ENCODE results near the gene CADPS2.

Gene CADPS2

DNA sequence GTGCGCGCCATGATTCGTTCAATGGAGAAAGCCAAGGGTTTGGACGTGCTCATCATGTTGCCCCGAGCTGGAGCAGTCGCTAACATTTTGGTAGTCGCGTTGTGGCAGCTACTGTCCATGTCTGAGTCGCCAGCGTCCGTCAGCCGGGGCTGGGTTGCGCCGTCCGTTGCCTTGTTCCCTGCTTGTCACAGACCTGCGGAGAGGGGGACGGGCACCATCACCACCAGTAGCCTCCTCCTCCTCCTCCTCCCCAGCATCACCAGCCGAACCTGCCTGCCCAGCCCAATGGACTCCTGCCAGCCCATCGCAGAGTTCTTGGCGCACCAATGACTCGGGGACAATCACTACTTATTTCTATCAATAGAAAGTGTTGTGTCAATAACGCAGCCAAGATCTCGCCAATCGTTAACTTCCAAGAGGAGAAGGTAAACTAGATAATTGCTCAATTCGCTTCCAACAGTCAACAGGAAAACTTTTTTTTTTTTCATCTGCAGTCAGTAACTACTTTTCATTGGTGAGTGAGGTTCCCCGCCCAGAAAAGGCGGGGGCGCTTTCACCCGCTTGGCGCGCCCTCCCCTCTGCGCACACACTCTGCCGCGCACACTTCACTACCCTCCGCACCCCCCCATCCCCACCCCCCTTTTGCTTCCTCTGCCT is 581.8 kb downstream of the CADPS2 start, which contains the start of gene FEZF1:
FEZF1 (minus strand) TSS at position 432 of the 657 bp plus-strand sequence; CDS start at position 119, 313 bp downstream.
- H3K9me3 ChIP-seq (ENCODE audit: control insufficient read depth, insufficient read depth, low read length): no peaks in the 10 kb centered on the region
- H3K27me3 ChIP-seq (ENCODE audit: control insufficient read depth, insufficient read depth, low read length): peaks cover 57% of the 10 kb centered on the region
- no CpG with 5 or more reads among the region's 35 CpGs for WGBS (ENCODE audit: insufficient coverage, insufficient read length)
- H3K4me3 ChIP-seq (ENCODE audit: low read length): peak within 1 kb of the TSS; percentile 36; the same call in 1 of the 2 replicates
- DNase-seq (ENCODE audit: low read depth, low spot score): no peak
- H3K4me1 ChIP-seq (ENCODE audit: control insufficient read depth, insufficient read depth, low read length): peaks cover 6% of the 10 kb centered on the region; the same call in 1 of the 2 replicates
- no peak within 1 kb of the TSS for H3K27ac ChIP-seq (ENCODE audit: low read length)
- no peaks in the 10 kb centered on the region for H3K36me3 ChIP-seq (ENCODE audit: control insufficient read depth, insufficient read depth, low read length)

DNA sequence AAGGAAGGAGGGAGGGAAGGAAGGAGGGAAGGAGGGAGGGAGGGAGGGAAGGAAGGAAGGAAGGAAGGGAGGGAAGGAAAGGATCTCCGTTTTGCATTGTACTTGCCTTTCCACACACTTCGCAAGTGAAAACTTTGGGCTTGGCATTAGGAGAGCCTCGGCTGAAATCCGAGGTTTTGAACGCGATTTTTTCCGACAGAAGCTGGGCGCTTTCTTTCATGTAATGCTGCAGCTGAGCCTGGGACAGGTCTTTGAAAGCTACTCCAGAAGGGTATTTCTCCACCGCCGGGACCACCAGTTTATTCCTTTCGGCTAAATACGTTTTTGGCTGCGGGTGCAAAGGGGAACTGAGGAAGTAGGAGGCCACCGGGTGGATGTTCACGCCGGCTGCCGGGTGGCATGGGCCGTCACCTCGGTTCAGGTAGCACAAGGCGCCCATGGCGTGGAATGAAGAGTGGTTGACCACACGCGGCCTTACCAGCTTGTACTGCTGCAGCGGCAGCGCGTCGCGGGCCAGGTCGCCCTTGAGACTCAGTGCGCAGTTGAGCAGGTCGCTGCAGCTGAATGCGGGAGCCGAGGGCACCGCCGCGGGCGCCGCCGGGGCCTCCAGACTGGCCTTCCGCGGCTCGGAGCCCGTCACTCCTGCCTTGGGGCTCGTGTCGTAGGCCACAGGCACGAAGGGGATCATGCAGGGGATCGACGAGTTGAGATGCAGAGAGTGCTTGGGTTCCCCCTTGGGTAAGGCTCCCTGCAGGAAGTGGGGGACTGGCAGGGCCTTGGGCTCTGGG is 582.5 kb downstream of the CADPS2 start:
- Histone ChIP-seq H3K27ac (ENCODE audit: low read length) (no peak overlapping the region), H3K36me3 (ENCODE audit: control insufficient read depth, insufficient read depth, low read length) (no peaks in the 10 kb centered on the region), H3K4me3 (ENCODE audit: low read length) (peak overlapping the region; percentile 36; the same call in 1 of the 2 replicates), H3K27me3 (ENCODE audit: control insufficient read depth, insufficient read depth, low read length) (peaks cover 60% of the 10 kb centered on the region), H3K9me3 (ENCODE audit: control insufficient read depth, insufficient read depth, low read length) (no peaks in the 10 kb centered on the region), H3K4me1 (ENCODE audit: control insufficient read depth, insufficient read depth, low read length) (peaks cover 6% of the 10 kb centered on the region; the same call in 1 of the 2 replicates)
- DNase-seq (ENCODE audit: low read depth, low spot score): no peak
- no CpG with 5 or more reads among the region's 48 CpGs for WGBS (ENCODE audit: insufficient coverage, insufficient read length)

DNA sequence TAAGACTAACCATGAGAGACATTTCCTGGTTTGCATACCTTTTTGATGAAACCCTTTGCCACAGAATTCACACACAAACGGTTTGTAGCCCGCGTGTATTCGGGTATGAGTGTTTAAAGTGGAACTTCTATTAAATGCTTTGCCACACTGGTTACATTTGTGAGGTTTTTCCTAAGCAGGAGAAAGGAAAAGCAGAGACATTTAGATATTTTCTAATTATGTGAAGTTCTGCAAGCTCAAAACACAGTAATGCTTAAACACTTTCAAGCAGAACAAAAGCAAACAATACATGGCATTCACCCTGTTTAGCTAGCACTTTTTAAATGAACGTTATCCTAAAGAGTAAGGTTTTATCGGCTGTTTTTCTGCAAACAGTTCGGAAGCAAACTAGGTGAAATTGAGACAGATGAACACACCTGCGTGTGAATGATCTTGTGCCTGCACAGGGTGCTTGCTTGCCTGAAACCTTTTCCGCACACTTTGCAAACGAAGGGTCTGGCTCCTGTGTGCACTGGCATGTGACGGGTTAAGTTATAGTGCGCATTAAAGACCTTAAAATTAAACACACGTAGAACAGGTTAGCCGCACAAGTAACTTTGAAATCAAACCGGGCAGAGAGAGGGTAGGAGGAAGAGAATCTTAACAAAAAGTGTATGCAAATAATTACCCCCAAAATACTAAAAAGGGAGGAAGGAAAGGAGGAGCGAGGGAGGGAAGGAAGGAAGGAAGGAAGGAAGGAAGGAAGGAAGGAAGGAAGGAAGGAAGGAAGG is 583.3 kb downstream of the CADPS2 start:
- no peaks in the 10 kb centered on the region for H3K9me3 ChIP-seq (ENCODE audit: control insufficient read depth, insufficient read depth, low read length)
- WGBS (ENCODE audit: insufficient coverage, insufficient read length): no CpG with 5 or more reads among the region's 16 CpGs
- H3K36me3 ChIP-seq (ENCODE audit: control insufficient read depth, insufficient read depth, low read length): no peaks in the 10 kb centered on the region
- H3K4me3 ChIP-seq (ENCODE audit: low read length): no peak overlapping the region
- peaks cover 64% of the 10 kb centered on the region for H3K27me3 ChIP-seq (ENCODE audit: control insufficient read depth, insufficient read depth, low read length)
- H3K27ac ChIP-seq (ENCODE audit: low read length): no peak overlapping the region
- no peak for DNase-seq (ENCODE audit: low read depth, low spot score)
- H3K4me1 ChIP-seq (ENCODE audit: control insufficient read depth, insufficient read depth, low read length): peaks cover 6% of the 10 kb centered on the region; the same call in 1 of the 2 replicates

DNA sequence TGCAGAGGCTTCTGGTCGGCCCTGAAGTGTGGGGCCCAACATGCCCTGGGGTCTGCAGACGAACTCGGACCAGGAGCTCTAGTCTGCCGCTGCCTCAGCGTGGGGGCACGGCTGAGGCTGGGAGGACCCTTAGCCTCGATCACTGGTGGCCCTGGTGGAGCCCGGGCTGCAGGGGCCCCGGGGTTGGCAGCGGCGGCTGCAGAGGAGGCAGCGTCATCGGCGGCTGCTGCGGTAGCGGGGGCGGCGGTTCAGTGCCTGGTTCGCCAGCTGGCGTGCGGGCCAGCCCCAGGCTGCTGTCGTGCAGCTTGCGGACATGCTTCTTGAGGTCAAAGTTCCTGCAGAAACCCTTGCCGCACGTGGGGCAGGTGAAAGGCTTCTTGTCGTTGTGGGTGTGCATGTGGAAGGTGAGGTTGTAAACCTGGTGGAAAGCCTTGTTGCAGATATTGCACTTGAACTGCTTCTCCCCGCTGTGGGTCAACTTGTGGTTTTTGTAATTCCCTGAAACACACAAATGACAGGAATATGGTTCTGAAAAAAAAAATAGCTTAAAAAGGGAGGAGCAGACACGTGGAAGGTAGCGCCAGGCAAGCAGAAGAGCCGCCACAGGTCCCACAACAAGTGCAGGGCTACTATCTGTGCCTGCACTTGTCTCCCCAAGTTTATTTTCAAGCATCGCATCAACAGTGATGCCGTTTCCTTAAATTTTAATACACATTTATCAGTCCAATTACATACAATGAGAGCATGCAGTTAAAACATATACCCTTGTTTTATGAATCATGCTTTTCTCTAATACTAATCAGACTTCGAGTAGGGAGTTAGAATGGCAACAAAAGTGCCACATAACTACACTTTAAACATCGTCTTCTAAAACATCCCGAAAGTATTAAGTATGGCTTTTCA is 584.2 kb downstream of the CADPS2 start:
- no peak overlapping the region for H3K27ac ChIP-seq (ENCODE audit: low read length)
- WGBS (ENCODE audit: insufficient coverage, insufficient read length): no CpG with 5 or more reads among the region's 35 CpGs
- DNase-seq (ENCODE audit: low read depth, low spot score): no peak
- no peak overlapping the region; the same call in 1 of the 2 replicates for H3K4me3 ChIP-seq (ENCODE audit: low read length)
- H3K27me3 ChIP-seq (ENCODE audit: control insufficient read depth, insufficient read depth, low read length): peaks cover 64% of the 10 kb centered on the region
- no peaks in the 10 kb centered on the region for H3K9me3 ChIP-seq (ENCODE audit: control insufficient read depth, insufficient read depth, low read length)
- H3K36me3 ChIP-seq (ENCODE audit: control insufficient read depth, insufficient read depth, low read length): no peaks in the 10 kb centered on the region
- peaks cover 6% of the 10 kb centered on the region; the same call in 1 of the 2 replicates for H3K4me1 ChIP-seq (ENCODE audit: control insufficient read depth, insufficient read depth, low read length)

DNA sequence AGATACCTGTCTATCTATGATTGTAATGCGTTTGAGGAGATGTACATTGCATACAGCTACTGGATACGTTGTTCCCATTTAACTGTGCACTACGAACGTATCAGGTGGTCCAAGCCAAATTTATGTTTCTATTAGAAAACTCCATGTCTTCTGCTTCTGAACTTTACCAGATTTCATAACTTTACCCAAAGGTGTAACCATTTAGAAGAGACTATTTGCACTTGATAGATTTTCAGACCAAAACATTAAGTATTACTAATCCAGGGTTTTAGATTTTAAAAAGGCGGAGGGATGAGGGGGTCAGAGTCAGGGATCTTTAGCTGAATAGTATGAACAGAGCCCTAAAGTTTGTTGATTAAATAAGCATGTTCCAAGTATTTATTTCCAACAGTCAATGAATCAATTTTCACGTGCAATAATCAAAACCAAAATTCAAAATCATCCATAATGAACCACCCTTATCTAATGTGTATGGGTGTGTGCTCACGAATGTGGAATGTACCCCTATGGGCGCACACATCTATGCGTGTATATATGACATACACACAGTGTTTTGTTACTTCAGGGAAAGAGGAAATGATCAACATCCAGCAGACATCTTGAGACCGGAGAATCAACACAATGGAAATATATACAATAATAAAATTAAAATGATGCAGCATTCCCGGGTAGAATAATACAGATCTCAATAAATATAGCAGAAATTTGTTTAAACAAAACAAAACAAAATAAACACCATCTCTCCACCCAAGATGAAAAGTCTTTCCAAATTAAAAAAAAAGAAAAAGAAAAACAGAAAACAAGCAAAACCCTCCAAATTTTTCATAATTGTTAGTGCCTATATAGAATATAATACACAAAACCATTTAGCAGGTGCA is 585.1 kb downstream of the CADPS2 start:
- Histone ChIP-seq H3K27ac (ENCODE audit: low read length) (no peak overlapping the region), H3K9me3 (ENCODE audit: control insufficient read depth, insufficient read depth, low read length) (no peaks in the 10 kb centered on the region), H3K27me3 (ENCODE audit: control insufficient read depth, insufficient read depth, low read length) (peaks cover 62% of the 10 kb centered on the region), H3K36me3 (ENCODE audit: control insufficient read depth, insufficient read depth, low read length) (no peaks in the 10 kb centered on the region), H3K4me1 (ENCODE audit: control insufficient read depth, insufficient read depth, low read length) (peaks cover 6% of the 10 kb centered on the region; the same call in 1 of the 2 replicates), H3K4me3 (ENCODE audit: low read length) (peak overlapping the region; percentile 44; the same call in 1 of the 2 replicates)
- no CpG with 5 or more reads among the region's 11 CpGs for WGBS (ENCODE audit: insufficient coverage, insufficient read length)
- DNase-seq (ENCODE audit: low read depth, low spot score): no peak

DNA sequence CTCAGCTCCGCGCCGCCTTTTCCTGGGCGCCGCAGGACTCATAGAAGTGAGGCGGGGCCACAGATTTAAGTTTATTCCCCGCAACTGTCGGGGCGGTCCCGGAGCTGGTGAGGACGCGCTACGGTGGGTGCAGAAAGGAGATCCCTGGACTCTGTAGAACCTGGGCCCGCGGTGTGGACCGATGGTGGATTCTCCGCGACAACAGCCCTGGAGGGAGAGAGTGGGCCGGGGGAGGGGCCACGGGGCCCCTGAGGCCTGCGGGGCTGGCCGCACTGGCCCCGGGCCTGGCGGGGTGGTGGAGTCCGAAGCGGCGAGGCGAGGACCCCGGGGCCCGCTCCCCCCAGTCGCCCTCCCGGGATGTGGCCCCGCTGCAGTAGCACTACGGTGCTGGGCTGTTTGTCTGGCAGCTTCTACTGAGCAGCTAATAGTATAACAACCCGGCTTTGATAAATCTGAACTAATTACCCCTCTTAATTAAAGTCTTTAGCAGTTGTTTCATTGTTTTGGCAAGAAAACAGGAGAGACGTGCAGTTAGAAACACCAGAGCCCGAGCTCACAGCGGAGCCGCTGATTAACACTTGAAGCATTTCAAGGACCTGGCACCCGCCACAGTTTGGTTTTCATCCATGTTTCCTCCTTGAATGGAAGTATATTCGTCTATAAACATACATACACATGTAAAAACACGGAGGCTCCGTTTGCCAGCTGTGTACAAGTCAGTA is 585.9 kb downstream of the CADPS2 start:
- no CpG with 5 or more reads among the region's 43 CpGs for WGBS (ENCODE audit: insufficient coverage, insufficient read length)
- no peak for DNase-seq (ENCODE audit: low read depth, low spot score)
- H3K27me3 ChIP-seq (ENCODE audit: control insufficient read depth, insufficient read depth, low read length): peaks cover 54% of the 10 kb centered on the region

DNA sequence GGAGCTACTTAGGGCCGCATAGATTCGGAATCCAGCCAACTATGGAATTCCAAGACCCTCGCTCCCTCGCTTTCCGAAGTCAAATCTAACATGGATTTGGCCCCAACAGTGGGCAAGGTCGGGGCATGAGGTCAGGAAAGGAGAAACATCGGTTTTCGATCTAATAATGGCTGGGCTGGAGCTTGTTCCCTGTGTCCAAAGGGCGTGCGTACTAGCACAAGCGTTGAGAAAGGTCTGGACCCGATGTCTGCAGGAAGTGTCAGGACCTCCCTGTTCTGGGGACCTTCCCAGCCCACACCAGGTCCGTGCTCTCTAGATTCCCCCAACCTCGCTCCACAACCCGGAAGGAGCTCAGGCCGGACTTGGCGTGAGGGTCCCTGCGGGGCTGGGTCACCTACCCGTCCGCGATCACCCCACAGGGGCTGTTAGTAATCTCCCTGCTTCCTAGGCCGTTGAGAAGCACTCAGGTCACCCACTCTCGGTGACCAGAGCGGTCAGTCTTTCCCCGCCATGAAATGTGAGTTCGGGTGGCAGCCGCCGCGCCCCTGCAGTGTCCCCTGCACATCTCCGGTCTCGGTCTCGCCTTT is 586.5 kb downstream of the CADPS2 start:
- peak overlapping the region; percentile 44; the same call in 1 of the 2 replicates for H3K4me3 ChIP-seq (ENCODE audit: low read length)
- H3K9me3 ChIP-seq (ENCODE audit: control insufficient read depth, insufficient read depth, low read length): no peaks in the 10 kb centered on the region
- peaks cover 49% of the 10 kb centered on the region for H3K27me3 ChIP-seq (ENCODE audit: control insufficient read depth, insufficient read depth, low read length)
- peaks cover 4% of the 10 kb centered on the region; the same call in 1 of the 2 replicates for H3K4me1 ChIP-seq (ENCODE audit: control insufficient read depth, insufficient read depth, low read length)
- WGBS (ENCODE audit: insufficient coverage, insufficient read length): no CpG with 5 or more reads among the region's 32 CpGs
- no peak for DNase-seq (ENCODE audit: low read depth, low spot score)
- H3K36me3 ChIP-seq (ENCODE audit: control insufficient read depth, insufficient read depth, low read length): no peaks in the 10 kb centered on the region
- H3K27ac ChIP-seq (ENCODE audit: low read length): no peak overlapping the region

More for the DNA sequence above, 585.9 kb downstream of the CADPS2 start:
- Histone ChIP-seq H3K9me3 (ENCODE audit: control insufficient read depth, insufficient read depth, low read length) (no peaks in the 10 kb centered on the region), H3K4me1 (ENCODE audit: control insufficient read depth, insufficient read depth, low read length) (peaks cover 4% of the 10 kb centered on the region; the same call in 1 of the 2 replicates), H3K4me3 (ENCODE audit: low read length) (peak overlapping the region; percentile 44; the same call in 1 of the 2 replicates), H3K27ac (ENCODE audit: low read length) (no peak overlapping the region), H3K36me3 (ENCODE audit: control insufficient read depth, insufficient read depth, low read length) (no peaks in the 10 kb centered on the region)

DNA sequence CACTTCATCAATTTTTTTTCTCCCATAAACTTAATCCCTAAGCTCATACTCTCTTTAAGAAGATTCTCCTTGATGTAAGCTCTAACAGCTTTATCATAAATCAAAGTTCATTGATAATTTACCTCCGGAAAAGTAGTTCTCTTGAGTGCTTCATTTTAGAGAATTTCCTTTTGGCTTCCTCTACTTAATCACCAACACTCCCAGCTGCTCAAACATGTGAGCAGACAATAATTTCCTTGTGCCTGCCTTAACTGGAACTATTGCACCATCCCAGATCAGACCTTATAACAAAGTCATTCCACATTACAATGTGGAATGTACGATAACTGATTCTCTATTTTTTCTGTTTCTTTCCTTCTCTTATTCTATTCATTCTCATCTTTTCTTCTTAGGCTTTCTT is 587.6 kb downstream of the CADPS2 start:
- Histone ChIP-seq H3K27ac (ENCODE audit: low read length) (no peak overlapping the region), H3K27me3 (ENCODE audit: control insufficient read depth, insufficient read depth, low read length) (peaks cover 46% of the 10 kb centered on the region)
- WGBS (ENCODE audit: insufficient coverage, insufficient read length): no CpG with 5 or more reads among the region's 2 CpGs

More for the DNA sequence above, 587.6 kb downstream of the CADPS2 start:
- Histone ChIP-seq H3K4me1 (ENCODE audit: control insufficient read depth, insufficient read depth, low read length) (peaks cover 3% of the 10 kb centered on the region; the same call in 1 of the 2 replicates), H3K36me3 (ENCODE audit: control insufficient read depth, insufficient read depth, low read length) (no peaks in the 10 kb centered on the region), H3K9me3 (ENCODE audit: control insufficient read depth, insufficient read depth, low read length) (no peaks in the 10 kb centered on the region), H3K4me3 (ENCODE audit: low read length) (no peak overlapping the region)
- no peak for DNase-seq (ENCODE audit: low read depth, low spot score)

Measured in iPS DF 6.9 (cell line).